Progenitor cell of endocrine pancreas (in vitro differentiated cells): Measurements from ENCODE around the gene SVOPL. TPM values are rescaled to one million over a fixed set of nuclear protein-coding genes. Genes with fewer than 3 reads are reported as not detected.

Source experiments
- DNase-seq: peaks from one replicate; pipeline ENCODE4 v3.0.0; 2021; ENCODE audit warnings: low spot score; ENCODE audit not compliant: unreplicated experiment
- H3K27ac Mint-ChIP-seq: 2 replicates; pipeline ENCODE4 v1.8.0; 2021; ENCODE audit warnings: mild to moderate bottlenecking, moderate library complexity, mixed read lengths
- H3K27me3 Mint-ChIP-seq: 2 replicates; pipeline ENCODE4 v1.8.0; 2021; ENCODE audit warnings: mixed read lengths
- H3K36me3 Mint-ChIP-seq: 2 replicates; pipeline ENCODE4 v1.8.0; 2022; ENCODE audit warnings: mixed read lengths; ENCODE audit not compliant: insufficient read depth
- H3K4me1 Mint-ChIP-seq: 2 replicates; pipeline ENCODE4 v1.8.0; 2021; ENCODE audit warnings: low read depth, mixed read lengths
- H3K4me3 Mint-ChIP-seq: 2 replicates; pipeline ENCODE4 v1.8.0; 2021; ENCODE audit warnings: low read depth, mild to moderate bottlenecking, moderate library complexity, mixed read lengths
- H3K9me3 Mint-ChIP-seq: 2 replicates; pipeline ENCODE4 v1.8.0; 2021; ENCODE audit warnings: low read depth, mixed read lengths
- CTCF ChIP-seq: fragments of 200-600 bp; sonication (generic); IDR thresholded peaks from one replicate; pipeline ENCODE4 v1.5.0; 2021; ENCODE audit warnings: antibody characterized with exemption, mild to moderate bottlenecking; ENCODE audit not compliant: unreplicated experiment
- long read RNA-seq: library from polyadenylated mRNA; unstranded; transcript quantifications from one replicate; pipeline ENCODE4 v2.0.0, GENCODE V29; 2020
- total RNA-seq: library from RNA; stranded (reverse); gene quantifications from 2 replicates; pipeline ENCODE4 v1.2.1, GENCODE V29; 2021

Gene SVOPL
- 1.4 TPM in 2 replicates for total RNA-seq
- long read RNA-seq, partial matches to known transcripts: 0 of 7 reads
- long read RNA-seq, other reads (novel, unspliced or antisense): 7 of 7 reads

GRCh38 chr7:138700857-138701536 is at the start of gene SVOPL:
Gene SVOPL, minus strand, starts transcription at chr7:138701362. Its CDS starts 22,317 bp downstream, at chr7:138679045.
- no peak for DNase-seq
- Mint-ChIP-seq H3K4me1 (no peaks in the 10 kb centered on the region), H3K27me3 (no peaks in the 10 kb centered on the region), H3K9me3 (no peaks in the 10 kb centered on the region), H3K4me3 (no peak within 1 kb of the TSS), H3K27ac (no peak within 1 kb of the TSS), H3K36me3 (no peaks in the 10 kb centered on the region)
- TF ChIP-seq CTCF: no peak

- no peak for TF ChIP-seq CTCF
- H3K4me1 Mint-ChIP-seq: peaks cover 33% of the 10 kb centered on the region
- no peaks in the 10 kb centered on the region for H3K36me3 Mint-ChIP-seq
- peak overlapping the region; percentile 58 for H3K27ac Mint-ChIP-seq
- H3K27me3 Mint-ChIP-seq: peaks cover 12% of the 10 kb centered on the region
- no peak for DNase-seq
- no peaks in the 10 kb centered on the region for H3K9me3 Mint-ChIP-seq
- no peak overlapping the region for H3K4me3 Mint-ChIP-seq
Measured at GRCh38 chr7:138750473-138750872, 49.3 kb upstream of the SVOPL start.

GRCh38 chr7:138749960-138750359 is 48.8 kb upstream of the SVOPL start:
- no peak for TF ChIP-seq CTCF
- H3K9me3 Mint-ChIP-seq: no peaks in the 10 kb centered on the region
- no peak for DNase-seq
- H3K27ac Mint-ChIP-seq: no peak overlapping the region
- H3K27me3 Mint-ChIP-seq: peaks cover 12% of the 10 kb centered on the region
- H3K4me1 Mint-ChIP-seq: peaks cover 28% of the 10 kb centered on the region
- no peaks in the 10 kb centered on the region for H3K36me3 Mint-ChIP-seq
- no peak overlapping the region for H3K4me3 Mint-ChIP-seq

GRCh38 chr7:138748666-138749065 is 47.5 kb upstream of the SVOPL start:
- Mint-ChIP-seq H3K27ac (no peak overlapping the region), H3K27me3 (peaks cover 12% of the 10 kb centered on the region), H3K4me3 (no peak overlapping the region), H3K4me1 (peaks cover 25% of the 10 kb centered on the region), H3K36me3 (no peaks in the 10 kb centered on the region), H3K9me3 (no peaks in the 10 kb centered on the region)
- DNase-seq: no peak
- no peak for TF ChIP-seq CTCF

GRCh38 chr7:138746073-138746472 is 44.9 kb upstream of the SVOPL start:
- H3K9me3 Mint-ChIP-seq: no peaks in the 10 kb centered on the region
- peaks cover 9% of the 10 kb centered on the region for H3K27me3 Mint-ChIP-seq
- H3K27ac Mint-ChIP-seq: no peak overlapping the region
- TF ChIP-seq CTCF: no peak
- no peak for DNase-seq
- H3K36me3 Mint-ChIP-seq: no peaks in the 10 kb centered on the region
- peaks cover 14% of the 10 kb centered on the region for H3K4me1 Mint-ChIP-seq
- no peak overlapping the region for H3K4me3 Mint-ChIP-seq
